Activated CD4-positive, alpha-beta T cell treated with anti-CD3 and anti-CD28 coated beads, Interleukin-2, Interleukin-6, amounts not matched to agents 100 ng/mL and 50 ng/mL, durations not matched to agents 16 hours and 8 hours (primary cell): ENCODE results near the gene ZNF277.

ENCODE experiments used
- DNase-seq: peaks from one replicate; pipeline ENCODE4 v3.0.0-alpha.2; 2020

Gene ZNF277

GRCh38 chr7:112254709-112255387, 48.4 kb downstream of the ZNF277 start:
- no peak for DNase-seq

GRCh38 chr7:112255388-112255720, 48.9 kb downstream of the ZNF277 start:
- DNase-seq, result no peak

DNA sequence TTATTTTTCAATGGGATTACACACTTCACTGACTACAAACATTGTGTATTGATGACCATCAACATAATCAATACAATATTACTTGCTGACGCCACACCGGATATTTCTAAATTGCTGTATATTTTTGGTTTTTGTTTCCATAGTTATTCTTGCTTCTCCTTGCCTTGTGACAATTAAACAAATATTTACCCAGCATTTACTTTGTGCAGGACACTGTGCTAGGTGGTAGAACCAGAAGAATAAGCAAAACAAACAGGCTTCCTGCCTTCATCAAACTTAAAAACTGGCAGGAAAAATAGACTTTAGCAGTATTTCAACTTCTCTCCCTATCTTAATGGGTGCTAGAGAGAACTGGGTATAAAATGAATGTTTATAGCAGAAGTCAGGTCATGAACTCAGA, 50.6 kb downstream of the ZNF277 start:
- no peak for DNase-seq

DNA sequence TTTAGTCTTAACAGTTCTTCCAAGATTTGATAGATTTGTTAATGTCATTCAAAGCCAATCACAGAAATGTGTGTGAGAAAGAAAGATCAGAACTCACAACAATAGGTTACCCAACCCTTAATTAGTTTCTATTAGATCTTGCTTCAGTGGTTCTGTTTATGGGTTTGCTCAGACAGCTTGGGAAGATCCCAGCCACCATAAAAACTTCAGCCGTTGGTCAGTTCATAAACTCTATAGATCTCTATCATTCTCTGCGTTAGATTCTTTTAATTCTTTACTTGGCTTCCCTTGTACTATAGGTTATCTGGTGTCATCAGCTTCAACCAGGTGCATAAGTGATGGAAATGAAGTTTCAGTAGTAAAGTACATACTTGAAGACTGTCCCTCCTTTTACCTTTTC, 54.4 kb downstream of the ZNF277 start:
- DNase-seq, result no peak

DNA sequence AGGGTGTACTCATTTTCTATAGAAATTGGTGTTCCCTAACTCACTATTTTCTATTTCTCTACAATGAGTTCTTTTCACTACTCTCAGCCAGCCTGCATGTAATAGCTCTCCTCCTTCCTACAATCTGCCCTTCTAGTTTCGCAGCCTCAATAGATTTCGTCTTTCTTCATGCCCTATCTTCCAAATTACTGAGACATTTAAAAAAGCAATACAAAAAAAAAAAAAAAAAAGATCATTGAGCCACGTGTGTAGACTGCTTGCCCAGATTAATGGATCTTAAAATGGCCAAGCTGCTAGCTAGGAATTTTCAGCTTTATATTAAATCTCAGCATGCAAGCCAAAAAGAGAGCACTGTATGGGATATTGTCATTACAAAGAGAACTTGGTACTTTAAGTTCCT, 55.5 kb downstream of the ZNF277 start:
- DNase-seq, result no peak

DNA sequence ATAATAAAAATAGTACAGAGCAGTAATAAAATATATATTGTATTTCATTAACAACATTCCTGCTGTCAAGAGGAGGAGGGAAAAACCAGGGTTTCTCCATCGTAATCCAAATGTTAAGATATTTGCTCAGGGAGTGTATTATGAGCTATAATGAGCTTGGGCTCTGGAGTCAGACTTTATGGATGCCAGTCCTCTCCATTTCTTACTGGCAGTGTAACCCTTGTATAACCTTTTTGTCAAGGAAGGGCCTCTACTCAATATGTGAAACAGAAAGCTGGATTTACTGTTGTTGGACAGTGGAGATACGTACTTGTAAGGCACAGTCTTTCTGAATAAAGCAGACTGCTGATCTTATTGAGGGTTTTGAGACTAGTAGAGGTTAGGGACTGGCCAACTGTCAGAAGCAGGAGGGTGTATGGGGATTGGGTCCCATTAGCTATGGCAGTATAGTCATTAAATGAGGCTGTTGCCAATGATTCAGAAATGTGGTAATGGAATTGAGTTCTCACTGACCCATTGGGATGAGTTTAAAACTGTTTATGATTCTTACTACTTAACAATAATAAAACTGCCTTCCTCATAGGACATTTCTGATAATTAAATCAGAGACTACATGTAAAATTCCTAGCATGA, 56.5 kb downstream of the ZNF277 start:
- DNase-seq, result no peak

DNA sequence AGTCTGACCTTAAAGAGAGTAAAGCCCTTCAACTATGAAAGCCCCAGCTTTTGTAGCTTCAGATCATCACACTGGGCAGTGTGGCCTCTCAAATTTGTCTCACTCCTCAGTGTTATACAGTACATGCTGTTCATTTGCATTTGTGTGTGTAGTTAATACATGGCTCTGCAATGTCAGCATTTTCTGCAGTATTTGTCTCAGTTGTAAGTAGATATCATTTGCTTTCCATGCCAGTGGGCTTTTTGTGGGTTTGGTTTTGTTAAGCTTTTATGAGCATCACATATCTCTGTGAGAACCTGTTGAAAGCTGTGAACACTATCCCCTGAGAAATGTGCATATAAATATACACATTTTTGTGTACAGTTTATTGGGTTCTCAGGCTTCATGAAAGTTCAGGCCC, 57.0 kb downstream of the ZNF277 start:
- DNase-seq, result no peak

DNA sequence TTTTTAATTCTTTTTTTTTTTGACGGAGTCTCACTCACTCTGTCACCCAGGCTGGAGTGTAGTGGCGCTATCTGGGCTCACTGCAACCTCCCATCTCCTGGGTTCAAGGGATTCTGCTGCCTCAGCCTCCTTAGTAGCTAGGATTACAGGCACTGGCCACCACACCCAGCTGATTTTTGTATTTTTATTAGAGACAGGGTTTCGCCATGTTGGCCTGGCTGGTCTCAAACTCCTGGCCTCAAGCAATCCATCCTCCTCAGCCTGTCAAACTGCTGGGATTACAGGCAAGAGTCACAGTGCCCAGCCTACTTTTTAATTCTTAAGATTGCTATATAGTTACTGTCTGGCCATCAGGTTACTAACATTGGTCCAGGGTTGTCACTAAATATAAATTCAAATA, 59.6 kb downstream of the ZNF277 start:
- no peak for DNase-seq

- no peak for DNase-seq
Measured at GRCh38 chr7:112266595-112267270, 60.2 kb downstream of the ZNF277 start.

DNA sequence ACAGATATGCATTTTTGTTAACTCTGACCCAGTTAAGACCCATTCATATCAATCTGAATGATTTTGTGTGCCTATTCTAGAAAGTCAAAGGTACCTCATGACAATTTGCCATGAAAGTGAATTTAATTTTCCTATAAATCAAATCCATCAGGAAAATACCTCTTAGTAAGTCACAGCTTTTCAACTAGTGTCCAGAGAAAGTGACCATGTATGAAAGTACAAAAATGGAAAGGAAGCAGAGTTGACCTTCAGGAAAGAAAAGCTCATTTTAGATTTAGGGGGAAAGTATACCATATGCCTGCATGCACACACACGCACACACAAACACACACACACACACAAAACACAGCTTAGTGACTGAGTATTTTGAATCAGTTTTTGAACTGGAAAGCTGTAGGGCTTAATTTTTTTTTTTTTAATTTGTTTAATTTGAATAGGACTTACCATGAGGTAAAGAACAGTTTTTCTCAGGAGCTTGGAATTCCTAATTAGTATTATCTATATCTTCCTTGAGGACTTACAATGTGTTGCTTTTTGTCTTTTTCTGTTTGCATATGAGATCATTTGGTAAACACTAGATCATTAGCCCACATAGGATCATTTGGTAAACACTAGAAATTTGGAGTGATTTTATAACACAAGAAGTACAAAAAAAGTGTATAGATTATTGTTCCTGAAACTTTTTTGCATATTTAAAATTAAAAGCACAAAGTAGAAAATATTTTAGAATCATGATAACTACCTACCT, 61.6 kb downstream of the ZNF277 start:
- DNase-seq, result no peak

GRCh38 chr7:112271162-112271561, 64.7 kb downstream of the ZNF277 start:
- DNase-seq, result no peak

DNA sequence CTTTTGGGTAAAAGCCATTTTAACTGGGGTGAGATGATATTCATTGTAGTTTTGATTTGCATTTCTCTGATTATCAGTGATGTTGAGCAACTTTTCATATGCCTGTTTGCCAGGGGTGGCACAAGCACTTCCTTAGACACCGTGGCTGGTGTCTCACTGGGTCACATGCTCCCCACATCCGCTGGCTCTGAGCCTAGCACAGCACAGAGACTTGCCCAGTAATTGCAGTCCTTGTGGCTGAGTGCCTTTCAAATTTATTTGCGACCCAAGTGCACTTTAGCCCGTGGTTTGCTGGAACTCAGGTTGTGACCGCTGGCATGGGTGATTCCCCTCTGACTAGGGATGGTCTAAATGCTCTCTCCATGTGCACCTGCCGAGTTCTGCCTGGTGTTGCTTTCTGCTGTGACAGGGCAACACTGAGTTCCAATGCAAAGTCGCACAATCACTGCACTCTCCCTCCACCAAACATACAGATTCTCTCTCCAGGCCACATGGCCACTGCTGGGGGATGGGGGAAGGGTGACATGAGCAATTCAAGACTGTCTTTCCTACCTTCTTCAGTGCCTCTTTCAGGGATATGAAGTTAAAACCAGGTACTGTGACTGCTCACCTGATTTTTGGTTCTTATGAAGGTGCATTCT, 66.5 kb downstream of the ZNF277 start:
- DNase-seq, result peak; percentile 13

DNA sequence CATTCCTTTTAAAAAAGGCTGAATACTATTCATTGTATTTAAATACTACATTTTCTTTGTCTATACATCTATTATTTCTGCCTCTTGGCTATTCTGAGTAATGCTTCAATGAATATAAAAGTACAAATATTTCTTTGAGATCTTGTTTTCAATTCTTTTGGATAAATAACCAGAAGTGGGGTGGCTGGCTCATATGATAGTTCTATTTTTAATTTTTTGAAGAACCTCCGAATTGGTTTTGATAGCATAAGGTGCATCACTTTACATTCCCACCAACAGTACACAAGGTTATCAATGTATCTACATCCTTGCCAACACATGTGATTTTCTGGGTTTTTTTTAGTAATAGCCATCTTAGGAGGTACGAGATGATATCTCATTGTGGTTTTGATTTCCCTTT, 72.5 kb downstream of the ZNF277 start:
- no peak for DNase-seq

- no peak for DNase-seq
Measured at GRCh38 chr7:112280267-112280666, 73.8 kb downstream of the ZNF277 start.

- no peak for DNase-seq
Measured at GRCh38 chr7:112282476-112283188, 76.1 kb downstream of the ZNF277 start.

DNA sequence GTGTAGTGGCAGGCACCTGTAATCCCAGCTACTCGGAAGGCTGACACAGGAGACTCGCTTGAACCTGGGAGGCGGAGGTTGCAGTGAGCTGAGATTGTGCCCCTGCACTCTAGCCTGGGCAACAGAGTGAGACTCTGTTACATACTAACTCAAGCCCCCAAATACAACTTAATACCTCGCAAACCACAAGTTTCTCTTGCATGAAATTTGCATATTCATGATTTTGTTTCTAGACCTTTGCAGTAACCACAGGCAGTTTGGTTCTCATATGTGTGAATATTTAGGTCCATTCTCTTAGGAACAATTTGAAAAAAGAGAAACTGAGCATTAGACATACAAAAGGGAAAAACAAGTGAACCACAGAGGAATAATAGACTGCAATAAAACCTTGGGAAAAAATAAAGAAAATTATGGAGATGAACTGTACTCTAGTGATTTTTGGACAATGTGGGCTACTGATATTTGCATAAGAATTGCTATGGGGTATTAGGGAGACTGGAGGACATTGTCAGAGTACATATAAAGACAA, 77.0 kb downstream of the ZNF277 start:
- DNase-seq, result no peak

GRCh38 chr7:112286250-112287086, 80.0 kb downstream of the ZNF277 start:
- DNase-seq, result no peak

GRCh38 chr7:112288301-112288700, 81.8 kb downstream of the ZNF277 start:
- DNase-seq, result no peak

GRCh38 chr7:112290065-112290464, 83.6 kb downstream of the ZNF277 start:
- DNase-seq, result no peak

DNA sequence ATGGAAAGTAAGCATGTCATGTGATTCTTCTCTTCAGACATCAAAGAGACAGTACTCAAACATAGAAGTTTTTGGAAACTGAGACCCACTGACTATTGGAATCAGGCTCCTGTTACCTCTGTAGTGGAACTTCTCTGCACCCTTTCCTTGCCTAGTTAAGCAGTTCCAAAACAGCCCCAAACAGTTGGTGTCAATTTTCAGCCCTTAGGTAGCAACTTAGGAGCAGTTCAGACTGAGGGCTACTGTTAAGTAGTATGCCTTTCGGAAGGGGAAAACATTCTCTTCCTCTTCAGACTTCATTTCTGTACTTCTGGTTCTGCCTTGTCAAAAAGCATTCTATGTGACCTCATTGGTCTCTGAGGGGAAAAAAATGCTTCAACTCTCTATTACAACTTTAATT, 85.7 kb downstream of the ZNF277 start:
- DNase-seq, result no peak

- no peak for DNase-seq
Measured at GRCh38 chr7:112293416-112293815, 86.9 kb downstream of the ZNF277 start.
